ENCODE data around the gene MNX1.

MNX1 gene

DNA sequence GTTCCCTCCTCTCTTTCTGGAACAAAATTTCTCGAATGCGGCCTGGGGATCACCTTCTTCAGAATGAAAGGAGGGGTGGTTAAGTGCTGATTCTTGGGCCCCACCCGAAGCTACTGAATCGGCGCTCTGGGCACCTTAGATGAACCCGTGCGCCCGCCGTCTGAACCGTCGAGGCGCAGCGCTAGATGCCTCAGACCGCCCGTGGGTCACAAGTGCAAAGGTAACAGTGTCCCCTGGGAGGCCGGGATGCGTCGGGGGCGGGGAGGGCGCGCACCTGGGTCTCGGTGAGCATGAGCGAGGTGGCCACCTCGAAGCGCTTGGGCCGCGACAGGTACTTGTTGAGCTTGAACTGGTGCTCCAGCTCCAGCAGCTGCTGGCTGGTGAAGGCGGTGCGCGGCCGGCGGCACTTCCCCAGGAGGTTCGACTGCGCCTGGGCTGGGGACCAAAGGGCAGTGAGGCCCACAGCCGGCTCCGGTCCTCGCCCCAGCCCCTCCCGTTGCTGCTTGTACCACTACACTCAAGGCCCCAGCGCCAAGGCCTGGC, 4.2 kb downstream of the MNX1 start:
- TF ChIP-seq, protein P1, sequence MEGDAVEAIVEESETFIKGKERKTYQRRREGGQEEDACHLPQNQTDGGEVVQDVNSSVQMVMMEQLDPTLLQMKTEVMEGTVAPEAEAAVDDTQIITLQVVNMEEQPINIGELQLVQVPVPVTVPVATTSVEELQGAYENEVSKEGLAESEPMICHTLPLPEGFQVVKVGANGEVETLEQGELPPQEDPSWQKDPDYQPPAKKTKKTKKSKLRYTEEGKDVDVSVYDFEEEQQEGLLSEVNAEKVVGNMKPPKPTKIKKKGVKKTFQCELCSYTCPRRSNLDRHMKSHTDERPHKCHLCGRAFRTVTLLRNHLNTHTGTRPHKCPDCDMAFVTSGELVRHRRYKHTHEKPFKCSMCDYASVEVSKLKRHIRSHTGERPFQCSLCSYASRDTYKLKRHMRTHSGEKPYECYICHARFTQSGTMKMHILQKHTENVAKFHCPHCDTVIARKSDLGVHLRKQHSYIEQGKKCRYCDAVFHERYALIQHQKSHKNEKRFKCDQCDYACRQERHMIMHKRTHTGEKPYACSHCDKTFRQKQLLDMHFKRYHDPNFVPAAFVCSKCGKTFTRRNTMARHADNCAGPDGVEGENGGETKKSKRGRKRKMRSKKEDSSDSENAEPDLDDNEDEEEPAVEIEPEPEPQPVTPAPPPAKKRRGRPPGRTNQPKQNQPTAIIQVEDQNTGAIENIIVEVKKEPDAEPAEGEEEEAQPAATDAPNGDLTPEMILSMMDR (IDR thresholded peaks at IDR 0.05): no peak

DNA sequence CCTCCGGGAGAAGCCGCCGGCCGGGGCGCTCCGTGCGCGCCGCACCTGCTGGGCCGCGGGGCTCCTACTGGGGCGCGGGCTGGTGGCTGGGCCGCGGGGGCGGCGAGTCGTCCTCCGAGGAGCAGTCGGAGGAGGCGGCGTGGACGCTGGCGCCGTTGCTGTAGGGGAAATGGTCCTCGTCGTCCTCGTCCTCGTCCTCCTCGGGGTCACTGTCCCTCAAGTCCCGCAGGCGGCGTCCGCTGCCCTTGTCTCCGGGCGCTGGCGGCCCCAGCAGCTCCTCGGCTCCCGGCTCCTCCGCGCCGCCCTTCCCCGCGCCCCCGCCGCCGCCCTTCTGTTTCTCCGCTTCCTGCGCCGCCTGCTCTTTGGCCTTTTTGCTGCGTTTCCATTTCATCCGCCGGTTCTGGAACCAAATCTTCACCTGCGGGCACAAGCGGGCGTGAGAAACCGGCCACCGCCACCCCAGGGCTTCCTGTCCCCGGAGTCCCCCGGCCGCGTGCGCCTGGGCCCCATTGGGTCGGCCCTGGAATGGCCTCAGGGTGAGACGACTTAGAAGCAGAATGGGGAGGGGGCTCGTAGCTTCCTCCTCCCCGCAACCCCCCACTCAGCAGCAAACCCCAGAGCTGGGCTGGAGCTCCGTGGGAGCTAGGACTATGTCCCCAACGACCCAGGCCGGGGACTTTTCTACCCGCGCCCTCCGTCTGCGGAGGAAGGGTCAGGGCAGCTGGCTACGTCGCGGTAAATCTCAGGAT, 4.8 kb downstream of the MNX1 start:
- TF ChIP-seq, protein P1 (IDR thresholded peaks at IDR 0.05): no peak

DNA sequence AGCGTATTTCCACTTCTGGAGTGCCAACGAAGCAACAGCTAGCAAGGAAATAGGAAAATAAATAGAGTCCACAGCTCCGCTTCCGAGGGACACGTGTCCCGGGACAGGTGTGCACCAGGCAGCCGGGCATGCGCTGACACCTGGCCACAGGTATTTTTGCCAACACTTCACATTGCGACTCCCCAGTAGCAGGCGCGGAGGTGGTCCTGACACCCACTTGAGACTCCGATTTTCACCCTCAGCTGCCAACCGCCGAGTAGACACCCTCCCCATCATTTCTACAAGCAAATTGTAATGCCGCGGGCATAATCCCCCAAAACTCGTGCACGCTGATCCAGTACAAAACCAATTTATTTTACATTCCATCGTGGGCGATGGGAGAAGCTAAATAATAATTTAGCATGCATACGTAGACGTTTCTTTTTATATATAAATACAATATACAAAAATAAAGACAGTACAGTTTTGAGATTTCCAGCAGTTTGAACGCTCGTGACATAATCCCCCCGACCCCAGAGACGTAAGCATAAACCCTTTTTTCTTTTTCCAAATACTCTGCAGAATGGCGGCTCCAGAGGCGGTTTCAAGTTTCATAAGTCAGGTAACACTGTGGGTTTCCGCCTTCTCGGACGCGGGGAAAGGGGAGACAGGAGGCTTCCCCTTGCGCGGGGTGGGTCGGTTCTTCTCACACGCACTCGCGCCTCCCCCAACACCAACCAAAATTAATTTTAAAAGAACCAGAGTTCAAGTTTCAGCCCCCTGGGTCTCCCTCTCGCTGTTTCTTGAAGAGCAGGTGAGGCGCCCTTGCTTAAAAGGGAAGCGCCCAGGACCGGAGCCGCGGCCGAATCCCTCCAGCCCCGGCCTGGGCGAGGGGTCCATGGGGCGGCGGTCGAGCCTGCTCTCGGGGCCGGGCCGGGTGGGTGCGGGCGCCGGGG, 5.7 kb downstream of the MNX1 start:
- TF ChIP-seq, protein P1 (IDR thresholded peaks at IDR 0.05): no peak

DNA sequence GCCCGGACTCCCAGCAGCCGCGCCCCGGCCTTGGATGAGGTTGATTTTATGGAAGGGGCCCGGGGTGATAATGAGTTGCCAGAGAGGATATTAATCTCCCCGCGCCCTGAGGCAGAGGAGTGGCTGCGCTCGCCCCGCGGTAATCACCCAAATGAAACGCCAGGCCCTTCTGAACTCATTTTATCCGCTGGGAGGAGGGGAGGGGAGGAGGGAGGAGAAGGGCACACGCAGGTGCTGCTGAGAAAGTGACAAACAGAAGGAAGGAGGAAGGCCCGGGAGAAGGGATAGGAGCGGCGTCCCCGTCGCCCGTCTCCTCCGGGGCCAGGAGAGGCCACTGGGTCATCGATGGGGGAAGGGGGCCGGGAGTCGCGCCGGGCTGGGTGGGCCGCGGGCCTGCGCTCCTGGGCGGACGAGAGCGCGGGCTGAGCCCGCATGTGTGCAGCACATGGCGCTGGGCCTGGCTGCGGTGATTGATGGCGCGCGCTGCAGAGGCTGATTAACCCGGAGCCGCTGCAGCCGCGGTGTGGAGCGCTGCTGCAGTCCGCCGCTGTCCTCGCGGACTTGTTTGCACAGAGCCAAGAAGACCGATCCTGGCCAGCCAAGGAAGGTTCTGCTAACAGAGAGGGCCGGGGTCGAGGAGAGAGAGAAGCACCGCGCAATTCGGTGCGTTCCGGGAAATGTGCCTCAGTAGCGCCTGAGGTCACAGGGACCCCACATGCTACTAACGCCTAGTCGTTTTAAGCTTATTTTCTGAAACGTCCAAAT, 6.5 kb downstream of the MNX1 start:
- TF ChIP-seq, protein P1 (IDR thresholded peaks at IDR 0.05): no peak

DNA sequence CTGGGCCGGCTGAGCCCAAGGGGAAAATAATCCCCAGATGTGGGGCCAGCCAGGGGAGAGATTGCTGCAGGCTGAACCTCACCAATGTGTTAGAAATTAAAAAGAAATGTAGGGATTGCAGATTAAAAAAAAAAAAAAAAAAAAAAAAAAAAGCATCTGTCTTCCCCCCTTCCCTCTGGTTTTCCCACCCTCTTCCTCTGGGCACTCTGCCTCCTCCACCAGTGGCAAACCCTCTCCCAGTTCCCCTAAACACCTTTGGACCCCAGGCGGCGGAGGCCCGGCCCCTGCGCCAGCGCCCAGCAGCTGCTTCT, 7.1 kb downstream of the MNX1 start:
- TF ChIP-seq, protein P1 (IDR thresholded peaks at IDR 0.05): no peak

DNA sequence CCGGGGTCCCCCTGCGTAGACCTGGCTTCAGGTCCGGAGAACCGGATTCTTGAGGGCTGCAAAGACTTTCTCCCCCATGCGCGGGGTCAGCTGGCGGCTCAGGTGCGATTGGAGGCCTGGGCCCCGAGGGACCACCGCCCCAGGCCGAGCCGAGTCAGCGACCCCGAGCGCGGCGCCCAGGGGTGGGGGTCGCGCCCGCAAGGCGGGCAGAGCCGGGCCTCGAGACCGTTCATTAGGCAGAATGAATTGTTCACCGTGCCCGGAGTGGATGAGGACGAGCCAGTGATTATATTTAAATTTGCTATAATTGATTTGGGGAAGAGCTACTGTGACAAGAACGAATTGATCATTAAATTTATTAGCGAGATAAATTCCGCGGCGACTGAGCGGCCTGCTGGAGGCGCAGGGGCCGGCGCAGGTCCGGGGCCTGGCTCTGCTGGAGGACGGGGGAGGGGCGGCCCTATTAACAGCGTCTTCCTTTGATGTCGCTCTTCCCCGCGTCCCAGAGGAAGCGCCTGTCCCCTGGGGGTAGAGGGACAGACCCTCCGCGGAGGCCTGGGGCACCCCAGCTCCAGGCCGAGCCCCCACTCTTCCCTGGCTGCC, 7.5 kb downstream of the MNX1 start:
- TF ChIP-seq, protein P1 (IDR thresholded peaks at IDR 0.05): no peak

Data from LNCAP (cell line).